Measurements from ENCODE around the gene USP16. TPM values are rescaled to one million over a fixed set of nuclear protein-coding genes. Genes with fewer than 3 reads are reported as not detected.

Gene USP16
- total and polyA plus RNA-seq, 12 donors = 13.2 to 69.6 (median 33.8) TPM

GRCh38 chr21:29056005-29056404, 31.5 kb downstream of the USP16 start:
- WGBS, 4 donors = 76 to 88% (median 82%) methylated on average over 1 of the region's 1 CpG
- Histone ChIP-seq H3K27me3 (no peaks in the 10 kb centered on the region), H3K36me3 (replicated peaks in 1 of 2) (peaks cover 4 to 96% of the 10 kb centered on the region in 2 donors), H3K27ac (no peak overlapping the region), H3K9me3 (replicated peaks in 1 of 3) (no peaks in the 10 kb centered on the region), H3K4me1 (replicated peaks in 1 of 2) (no peaks in the 10 kb centered on the region), H3K4me3 (no peak overlapping the region)
- intact Hi-C loops (cut with DNase I) = no loop called here
- no peak for DNase-seq
- TF ChIP-seq CTCF (IDR thresholded peaks at IDR 0.05) = no peak
- TF ChIP-seq POLR2A (IDR thresholded peaks at IDR 0.05) = no peak

- 88 to 95% (median 90%) methylated on average over 3 of the region's 3 CpGs for WGBS, 4 donors
- H3K27me3 ChIP-seq = no peaks in the 10 kb centered on the region
- no peak for DNase-seq
- H3K4me1 ChIP-seq (replicated peaks in 1 of 2) = no peaks in the 10 kb centered on the region
- H3K36me3 ChIP-seq (replicated peaks in 1 of 2) = peaks cover 4 to 96% of the 10 kb centered on the region in 2 donors
- H3K4me3 ChIP-seq = no peak overlapping the region
- TF ChIP-seq CTCF (IDR thresholded peaks at IDR 0.05) = no peak
- TF ChIP-seq POLR2A (IDR thresholded peaks at IDR 0.05) = no peak
- H3K9me3 ChIP-seq (replicated peaks in 1 of 3) = no peaks in the 10 kb centered on the region
- intact Hi-C loops (cut with DNase I) = no loop called here
- no peak overlapping the region for H3K27ac ChIP-seq
Measured at GRCh38 chr21:29056538-29057050, 32.1 kb downstream of the USP16 start.

- 55 to 73% (median 72%) methylated on average over 3 of the region's 3 CpGs for WGBS, 4 donors
- no peak for DNase-seq
- Histone ChIP-seq H3K27ac (no peak overlapping the region), H3K9me3 (replicated peaks in 1 of 3) (no peaks in the 10 kb centered on the region), H3K4me1 (replicated peaks in 1 of 2) (peaks cover 0 to under 1% of the 10 kb centered on the region in 2 donors), H3K4me3 (no peak overlapping the region), H3K27me3 (no peaks in the 10 kb centered on the region), H3K36me3 (replicated peaks in 1 of 2) (peaks cover 0 to 98% of the 10 kb centered on the region in 2 donors)
- intact Hi-C loops (cut with DNase I) = loop anchor here in 1 of 2 donors (5.0 kb wide), 1 partner anchor 33 kb away; no protein-coding TSS in a partner anchor
- TF ChIP-seq POLR2A (IDR thresholded peaks at IDR 0.05) = no peak
- no peak for TF ChIP-seq CTCF (IDR thresholded peaks at IDR 0.05)
Measured at GRCh38 chr21:29064850-29065481, 40.5 kb downstream of the USP16 start.

GRCh38 chr21:29072873-29073221, 48.4 kb downstream of the USP16 start:
- peaks cover 0 to 20% of the 10 kb centered on the region in 2 donors for H3K36me3 ChIP-seq (replicated peaks in 1 of 2)
- TF ChIP-seq POLR2A (IDR thresholded peaks at IDR 0.05) (no peak), CTCF (IDR thresholded peaks at IDR 0.05) (no peak)
- 0 to 1% (median 0%) methylated on average over 13 of the region's 13 CpGs for WGBS, 4 donors
- intact Hi-C loops (cut with DNase I) = no loop called here
- H3K4me3 ChIP-seq = peak overlapping the region; percentile 41 to 97 (median 82)
- H3K27me3 ChIP-seq = no peaks in the 10 kb centered on the region
- peaks cover 18 to 33% of the 10 kb centered on the region in 2 donors for H3K4me1 ChIP-seq (replicated peaks in 1 of 2)
- no peaks in the 10 kb centered on the region for H3K9me3 ChIP-seq (replicated peaks in 1 of 3)
- DNase-seq = peak in 2 of 7 donors; percentile 19 to 28
- H3K27ac ChIP-seq = peak overlapping the region; percentile 20 to 97 (median 94)

Data from adrenal gland (tissue), 12 donors.